HUES64 (cell line): ENCODE data around the gene HHAT.

Source experiments
- H3K27ac ChIP-seq: 2 replicates; pipeline ENCODE4 v1.7.0; 2013; ENCODE audit warnings: low read depth, low read length, inconsistent platforms
- H3K27me3 ChIP-seq: 2 replicates; pipeline ENCODE4 v1.6.1; 2013; ENCODE audit warnings: mild to moderate bottlenecking, low read length; ENCODE audit not compliant: insufficient read depth
- H3K36me3 ChIP-seq: 2 replicates; pipeline ENCODE4 v1.6.1; 2013; ENCODE audit warnings: mild to moderate bottlenecking, low read length; ENCODE audit not compliant: insufficient read depth
- H3K4me1 ChIP-seq: 2 replicates; pipeline ENCODE4 v1.6.1; 2013; ENCODE audit warnings: mild to moderate bottlenecking, low read length, moderate library complexity; ENCODE audit not compliant: insufficient read depth
- H3K4me3 ChIP-seq: 2 replicates; pipeline ENCODE4 v1.5.1; 2013; ENCODE audit warnings: mild to moderate bottlenecking, low read length, moderate library complexity
- H3K9ac ChIP-seq: 2 replicates; pipeline ENCODE4 v1.6.1; 2013; ENCODE audit warnings: mild to moderate bottlenecking, low read depth, low read length
- H3K9me3 ChIP-seq: 2 replicates; pipeline ENCODE4 v1.6.1; 2013; ENCODE audit warnings: low read depth, low read length; ENCODE audit not compliant: insufficient read depth
- WGBS: fragments of 150-250, 120-280 bp; methylation state at CpG from one replicate; pipeline ENCODE4 v1.1.7; 2013; ENCODE audit warnings: missing lambda C conversion rate; 5-methylcytosine and 5-hydroxymethylcytosine counted together

Gene HHAT

GRCh38 chr1:210525716-210526454, 197.2 kb downstream of the HHAT start:
- Histone ChIP-seq H3K4me1 (0 out of 2 replicates have a peak, but pooled peaks cover 6% of the 10 kb centered on the region), H3K27ac (no peak overlapping the region), H3K4me3 (no peak overlapping the region), H3K9me3 (no peaks in the 10 kb centered on the region), H3K36me3 (no peaks in the 10 kb centered on the region), H3K27me3 (no peaks in the 10 kb centered on the region), H3K9ac (no peak overlapping the region)
- 92% methylated on average over 13 of the region's 13 CpGs for WGBS

- no peak overlapping the region for H3K4me3 ChIP-seq
- H3K27ac ChIP-seq = no peak overlapping the region
- H3K36me3 ChIP-seq = no peaks in the 10 kb centered on the region
- H3K9me3 ChIP-seq = no peaks in the 10 kb centered on the region
- 0 out of 2 replicates have a peak, but pooled peaks cover 6% of the 10 kb centered on the region for H3K4me1 ChIP-seq
- no peak overlapping the region for H3K9ac ChIP-seq
- no peaks in the 10 kb centered on the region for H3K27me3 ChIP-seq
- WGBS = 86% methylated on average over 3 of the region's 3 CpGs
Observed at GRCh38 chr1:210527091-210527490, 198.4 kb downstream of the HHAT start.

- peaks cover 20% of the 10 kb centered on the region for H3K4me1 ChIP-seq
- no peak overlapping the region for H3K4me3 ChIP-seq
- no peak overlapping the region for H3K27ac ChIP-seq
- H3K9me3 ChIP-seq = no peaks in the 10 kb centered on the region
- WGBS = 98% methylated on average over 2 of the region's 3 CpGs
- H3K36me3 ChIP-seq = no peaks in the 10 kb centered on the region
- H3K27me3 ChIP-seq = no peaks in the 10 kb centered on the region
- no peak overlapping the region for H3K9ac ChIP-seq
Observed at GRCh38 chr1:210531475-210532222, 202.9 kb downstream of the HHAT start.

GRCh38 chr1:210532223-210532598, 203.5 kb downstream of the HHAT start:
- Histone ChIP-seq H3K9me3 (no peaks in the 10 kb centered on the region), H3K27ac (no peak overlapping the region)
- WGBS = 97% methylated on average over 1 of the region's 1 CpG

GRCh38 chr1:210535761-210536160, 207.1 kb downstream of the HHAT start:
- H3K9ac ChIP-seq = no peak overlapping the region
- H3K9me3 ChIP-seq = no peaks in the 10 kb centered on the region
- H3K36me3 ChIP-seq = no peaks in the 10 kb centered on the region
- no peak overlapping the region for H3K4me3 ChIP-seq
- H3K27ac ChIP-seq = peak overlapping the region; percentile 3; the same call in 1 of the 2 replicates
- peaks cover 18% of the 10 kb centered on the region for H3K4me1 ChIP-seq
- WGBS = 47% methylated on average over 3 of the region's 4 CpGs
- H3K27me3 ChIP-seq = no peaks in the 10 kb centered on the region

More at GRCh38 chr1:210532223-210532598, 203.5 kb downstream of the HHAT start:
- H3K4me3 ChIP-seq = no peak overlapping the region
- H3K4me1 ChIP-seq = peaks cover 18% of the 10 kb centered on the region
- H3K9ac ChIP-seq = no peak overlapping the region
- no peaks in the 10 kb centered on the region for H3K27me3 ChIP-seq
- no peaks in the 10 kb centered on the region for H3K36me3 ChIP-seq

GRCh38 chr1:210536254-210536961, 207.7 kb downstream of the HHAT start:
- H3K9me3 ChIP-seq = no peaks in the 10 kb centered on the region
- H3K4me3 ChIP-seq = no peak overlapping the region
- H3K36me3 ChIP-seq = no peaks in the 10 kb centered on the region
- no peaks in the 10 kb centered on the region for H3K27me3 ChIP-seq
- H3K27ac ChIP-seq = peak overlapping the region; percentile 3; the same call in 1 of the 2 replicates
- H3K4me1 ChIP-seq = peaks cover 18% of the 10 kb centered on the region
- WGBS = 98% methylated on average over 4 of the region's 4 CpGs
- no peak overlapping the region for H3K9ac ChIP-seq

- H3K27ac ChIP-seq = no peak overlapping the region
- no CpG with 5 or more reads among the region's 3 CpGs for whole genome bisulfite sequencing
- H3K4me3 ChIP-seq = no peak overlapping the region
- H3K9me3 ChIP-seq = no peaks in the 10 kb centered on the region
- H3K36me3 ChIP-seq = no peaks in the 10 kb centered on the region
- no peak overlapping the region for H3K9ac ChIP-seq
- H3K27me3 ChIP-seq = no peaks in the 10 kb centered on the region
- peaks cover 20% of the 10 kb centered on the region for H3K4me1 ChIP-seq
Observed at GRCh38 chr1:210540288-210540687, 211.6 kb downstream of the HHAT start.

- 55% methylated on average over 6 of the region's 6 CpGs for WGBS
Observed at GRCh38 chr1:210541680-210542358, 213.1 kb downstream of the HHAT start.

GRCh38 chr1:210551899-210552298, 223.2 kb downstream of the HHAT start:
- no peaks in the 10 kb centered on the region for H3K4me1 ChIP-seq
- H3K4me3 ChIP-seq = no peak overlapping the region
- WGBS = 92% methylated on average over 5 of the region's 5 CpGs
- H3K27me3 ChIP-seq = no peaks in the 10 kb centered on the region
- no peak overlapping the region for H3K9ac ChIP-seq
- H3K27ac ChIP-seq = no peak overlapping the region
- no peaks in the 10 kb centered on the region for H3K36me3 ChIP-seq
- H3K9me3 ChIP-seq = no peaks in the 10 kb centered on the region

More at GRCh38 chr1:210541680-210542358, 213.1 kb downstream of the HHAT start:
- Histone ChIP-seq H3K4me3 (no peak overlapping the region), H3K4me1 (peaks cover 5% of the 10 kb centered on the region), H3K9me3 (no peaks in the 10 kb centered on the region), H3K36me3 (no peaks in the 10 kb centered on the region), H3K27me3 (no peaks in the 10 kb centered on the region), H3K27ac (peak overlapping the region; percentile 23; the same call in 1 of the 2 replicates), H3K9ac (no peak overlapping the region)

- Histone ChIP-seq H3K4me3 (no peak overlapping the region), H3K36me3 (no peaks in the 10 kb centered on the region), H3K27me3 (no peaks in the 10 kb centered on the region), H3K27ac (no peak overlapping the region), H3K9ac (no peak overlapping the region), H3K4me1 (no peaks in the 10 kb centered on the region), H3K9me3 (no peaks in the 10 kb centered on the region)
- WGBS = 72% methylated on average over 5 of the region's 5 CpGs
Observed at GRCh38 chr1:210553711-210554110, 225.0 kb downstream of the HHAT start.
